Activated naive CD8-positive, alpha-beta T cell (primary cell): ENCODE results near the gene PSAPL1.

Experiments used
- H3K27ac Mint-ChIP-seq: one replicate; pipeline ENCODE4 v1.8.0; 2021; ENCODE audit warnings: mixed read lengths
- H3K27me3 Mint-ChIP-seq: one replicate; pipeline ENCODE4 v1.8.0; 2021; ENCODE audit warnings: mixed read lengths
- H3K36me3 Mint-ChIP-seq: one replicate; pipeline ENCODE4 v1.8.0; 2021; ENCODE audit warnings: mixed read lengths
- H3K4me1 Mint-ChIP-seq: one replicate; pipeline ENCODE4 v1.8.0; 2021; ENCODE audit warnings: low read depth, mixed read lengths
- H3K4me3 Mint-ChIP-seq: one replicate; pipeline ENCODE4 v1.8.0; 2021; ENCODE audit warnings: mild to moderate bottlenecking, mixed read lengths
- H3K9me3 Mint-ChIP-seq: one replicate; pipeline ENCODE4 v1.8.0; 2021; ENCODE audit warnings: low read depth, mixed read lengths

Gene PSAPL1

DNA sequence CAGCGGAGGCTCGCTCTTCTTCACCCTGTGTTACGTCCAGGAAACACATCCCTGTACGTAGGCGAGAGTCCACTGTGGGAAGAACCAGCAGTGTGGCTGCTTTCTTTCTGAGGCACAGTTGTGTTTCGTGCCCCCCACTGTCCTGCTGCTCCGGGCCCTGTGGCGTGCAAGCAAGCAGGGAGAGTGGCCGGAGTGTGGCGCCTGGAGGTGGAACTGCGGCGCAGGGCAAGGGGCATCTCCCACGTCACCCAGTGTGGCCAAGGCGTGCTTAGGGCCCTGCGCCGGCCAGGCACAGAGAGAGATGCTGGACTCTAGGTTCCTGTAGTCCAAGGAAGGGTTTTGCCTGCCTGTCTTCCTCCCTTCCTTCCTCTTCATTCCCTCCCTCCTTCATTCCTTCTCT is 13.3 kb upstream of the PSAPL1 start:
- Mint-ChIP-seq H3K9me3 (no peaks in the 10 kb centered on the region), H3K4me3 (no peak overlapping the region), H3K4me1 (no peaks in the 10 kb centered on the region), H3K36me3 (no peaks in the 10 kb centered on the region), H3K27me3 (peaks cover 10% of the 10 kb centered on the region), H3K27ac (no peak overlapping the region)

DNA sequence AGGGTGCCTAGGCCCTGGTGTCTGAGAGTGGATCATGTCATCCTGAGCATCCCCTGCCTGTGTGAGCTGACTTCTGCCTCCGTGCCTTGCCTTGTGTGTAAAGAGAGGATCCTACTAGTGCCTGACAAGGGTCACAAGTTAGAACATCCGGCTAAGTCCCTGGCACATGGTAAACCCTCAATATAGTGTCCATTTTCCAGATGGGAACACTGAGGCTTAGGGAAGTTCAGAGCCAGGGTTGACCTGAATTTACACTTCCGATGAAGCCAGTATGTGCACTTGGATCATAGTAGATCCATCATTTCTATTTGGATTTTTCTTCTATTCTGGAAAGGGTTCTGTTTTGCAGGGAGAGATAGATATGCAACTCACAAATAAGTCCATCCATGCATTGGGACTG is 12.5 kb upstream of the PSAPL1 start:
- Mint-ChIP-seq H3K9me3 (no peaks in the 10 kb centered on the region), H3K4me3 (no peak overlapping the region), H3K36me3 (no peaks in the 10 kb centered on the region), H3K27ac (no peak overlapping the region), H3K4me1 (peaks cover 1% of the 10 kb centered on the region), H3K27me3 (peaks cover 12% of the 10 kb centered on the region)

DNA sequence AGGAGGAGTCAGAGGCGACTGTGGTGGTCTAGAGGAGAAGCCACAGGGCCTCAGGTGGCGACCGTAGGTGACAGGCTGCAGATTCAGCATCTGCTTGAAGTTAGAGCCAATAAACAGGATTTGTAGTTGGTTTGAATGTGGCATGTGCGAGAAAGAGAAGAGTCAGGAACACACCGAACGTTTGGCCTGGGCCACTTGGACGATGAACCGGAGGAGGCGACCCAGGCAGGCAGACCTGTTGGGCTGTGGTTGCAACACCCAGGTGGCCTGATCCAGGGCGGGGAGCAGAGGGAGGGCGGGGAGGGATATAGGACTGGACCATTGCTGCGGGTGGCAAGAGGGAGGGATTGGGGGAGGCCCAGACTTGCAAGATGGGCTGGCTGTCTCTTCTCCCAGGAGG is 10.0 kb upstream of the PSAPL1 start:
- H3K27ac Mint-ChIP-seq: no peak overlapping the region
- no peaks in the 10 kb centered on the region for H3K36me3 Mint-ChIP-seq

GRCh38 chr4:7444314-7444713 is 9.6 kb upstream of the PSAPL1 start:
- Mint-ChIP-seq H3K4me3 (no peak overlapping the region), H3K36me3 (no peaks in the 10 kb centered on the region)

More for the DNA sequence above, 10.0 kb upstream of the PSAPL1 start:
- Mint-ChIP-seq H3K27me3 (peaks cover 12% of the 10 kb centered on the region), H3K4me3 (no peak overlapping the region), H3K9me3 (no peaks in the 10 kb centered on the region), H3K4me1 (peaks cover 1% of the 10 kb centered on the region)

DNA sequence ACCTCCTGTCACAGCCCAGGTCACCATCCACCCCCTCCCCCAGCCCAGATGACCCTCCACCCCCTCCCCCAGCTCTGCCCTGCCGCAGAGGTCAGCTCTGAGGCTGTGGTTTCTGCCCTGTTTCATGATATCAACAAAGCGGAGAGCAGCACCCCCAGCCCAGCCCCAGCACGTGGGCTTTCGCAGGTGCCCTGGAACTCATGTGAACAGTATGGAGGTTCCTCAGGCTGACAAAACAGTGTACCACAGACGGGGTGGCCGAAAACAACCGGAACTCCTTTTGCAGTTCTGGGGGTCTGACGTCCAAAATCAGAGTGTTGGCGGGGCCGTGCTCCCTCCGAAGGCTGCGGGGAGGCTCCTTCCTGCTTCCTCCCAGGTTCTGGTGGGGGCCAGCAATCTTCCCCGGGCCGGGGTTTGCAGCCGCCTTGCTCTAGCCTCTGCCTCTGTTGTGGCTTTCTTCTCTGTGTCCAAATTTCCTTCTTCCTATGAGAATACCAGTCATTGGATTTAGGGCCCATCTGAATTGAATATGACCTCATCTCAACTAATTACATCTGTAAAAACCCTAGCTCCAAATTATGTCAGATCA is 7.9 kb upstream of the PSAPL1 start:
- peaks cover 1% of the 10 kb centered on the region for H3K4me1 Mint-ChIP-seq
- H3K27ac Mint-ChIP-seq: no peak overlapping the region
- peaks cover 12% of the 10 kb centered on the region for H3K27me3 Mint-ChIP-seq
- H3K4me3 Mint-ChIP-seq: no peak overlapping the region
- H3K36me3 Mint-ChIP-seq: no peaks in the 10 kb centered on the region
- H3K9me3 Mint-ChIP-seq: no peaks in the 10 kb centered on the region

More at GRCh38 chr4:7444314-7444713, 9.6 kb upstream of the PSAPL1 start:
- H3K9me3 Mint-ChIP-seq: no peaks in the 10 kb centered on the region
- peaks cover 1% of the 10 kb centered on the region for H3K4me1 Mint-ChIP-seq
- peaks cover 12% of the 10 kb centered on the region for H3K27me3 Mint-ChIP-seq
- no peak overlapping the region for H3K27ac Mint-ChIP-seq

DNA sequence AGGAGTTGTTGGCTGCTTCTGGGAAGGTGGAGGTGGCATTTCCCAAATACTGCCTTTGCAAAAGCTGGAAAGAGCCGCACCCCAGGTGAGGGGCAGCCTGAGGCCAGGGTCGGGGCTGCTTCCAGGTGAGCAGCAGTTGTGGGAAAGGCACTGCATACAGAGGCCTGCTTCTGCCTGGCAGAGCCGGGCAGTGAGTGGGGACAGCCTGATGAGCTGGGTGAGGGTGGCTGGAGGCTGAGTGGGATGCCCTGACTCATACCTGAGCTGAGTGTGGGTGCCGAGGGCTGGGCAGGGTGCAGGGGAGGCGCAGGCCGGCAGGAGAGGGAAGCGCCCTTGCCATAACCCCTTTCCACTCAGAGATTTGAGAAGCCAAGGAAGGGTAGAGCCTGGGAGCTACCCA is 6.5 kb upstream of the PSAPL1 start:
- H3K4me1 Mint-ChIP-seq: peaks cover 1% of the 10 kb centered on the region
- H3K9me3 Mint-ChIP-seq: no peaks in the 10 kb centered on the region
- no peak overlapping the region for H3K27ac Mint-ChIP-seq
- H3K36me3 Mint-ChIP-seq: no peaks in the 10 kb centered on the region
- H3K4me3 Mint-ChIP-seq: no peak overlapping the region
- H3K27me3 Mint-ChIP-seq: peaks cover 12% of the 10 kb centered on the region

GRCh38 chr4:7439699-7440098 is 5.0 kb upstream of the PSAPL1 start:
- Mint-ChIP-seq H3K27ac (no peak overlapping the region), H3K4me3 (no peak overlapping the region), H3K4me1 (peaks cover 1% of the 10 kb centered on the region), H3K9me3 (no peaks in the 10 kb centered on the region), H3K27me3 (peaks cover 10% of the 10 kb centered on the region), H3K36me3 (no peaks in the 10 kb centered on the region)

GRCh38 chr4:7436256-7436655 is 1.5 kb upstream of the PSAPL1 start:
- Mint-ChIP-seq H3K9me3 (no peaks in the 10 kb centered on the region), H3K4me3 (no peak overlapping the region), H3K36me3 (no peaks in the 10 kb centered on the region), H3K27ac (no peak overlapping the region), H3K27me3 (no peaks in the 10 kb centered on the region), H3K4me1 (no peaks in the 10 kb centered on the region)

GRCh38 chr4:7435471-7436061 is 836 bp upstream of the PSAPL1 start:
- H3K4me3 Mint-ChIP-seq: no peak overlapping the region
- no peaks in the 10 kb centered on the region for H3K9me3 Mint-ChIP-seq
- no peaks in the 10 kb centered on the region for H3K4me1 Mint-ChIP-seq
- no peaks in the 10 kb centered on the region for H3K36me3 Mint-ChIP-seq
- H3K27me3 Mint-ChIP-seq: no peaks in the 10 kb centered on the region
- no peak overlapping the region for H3K27ac Mint-ChIP-seq

DNA sequence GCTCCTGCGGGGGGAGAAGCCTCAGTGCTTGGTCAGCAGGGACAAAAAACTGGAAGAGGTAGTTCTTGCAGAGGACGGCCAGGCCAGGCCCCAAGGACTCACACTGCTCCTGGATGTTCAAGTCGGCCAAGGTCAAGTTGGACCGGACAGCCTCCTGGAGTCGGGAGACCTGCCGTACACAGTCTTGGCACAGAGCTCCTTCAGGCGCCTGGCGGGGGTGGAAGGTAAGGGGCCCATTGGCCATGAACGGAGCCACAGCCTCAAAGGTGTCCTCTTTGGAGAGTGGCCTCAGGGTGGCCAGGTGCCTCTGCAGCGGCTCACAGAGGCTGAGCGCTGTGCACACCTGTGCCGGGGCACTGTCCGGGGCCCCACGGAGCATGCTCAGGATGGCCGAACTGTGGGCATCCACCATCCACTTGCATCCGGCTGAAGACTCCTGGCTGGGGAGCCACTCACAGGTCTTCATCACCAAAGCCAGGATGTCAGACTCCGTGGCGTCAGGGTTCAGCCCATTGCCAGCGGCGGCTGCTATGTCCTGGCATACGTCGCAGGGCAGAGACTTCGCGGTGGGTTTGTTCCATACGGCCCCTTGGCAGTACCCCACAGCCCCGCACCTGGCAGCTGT is 477 bp downstream of the PSAPL1 start:
- Mint-ChIP-seq H3K36me3 (no peaks in the 10 kb centered on the region), H3K4me1 (no peaks in the 10 kb centered on the region), H3K27me3 (no peaks in the 10 kb centered on the region), H3K9me3 (no peaks in the 10 kb centered on the region), H3K27ac (no peak overlapping the region), H3K4me3 (no peak overlapping the region)

DNA sequence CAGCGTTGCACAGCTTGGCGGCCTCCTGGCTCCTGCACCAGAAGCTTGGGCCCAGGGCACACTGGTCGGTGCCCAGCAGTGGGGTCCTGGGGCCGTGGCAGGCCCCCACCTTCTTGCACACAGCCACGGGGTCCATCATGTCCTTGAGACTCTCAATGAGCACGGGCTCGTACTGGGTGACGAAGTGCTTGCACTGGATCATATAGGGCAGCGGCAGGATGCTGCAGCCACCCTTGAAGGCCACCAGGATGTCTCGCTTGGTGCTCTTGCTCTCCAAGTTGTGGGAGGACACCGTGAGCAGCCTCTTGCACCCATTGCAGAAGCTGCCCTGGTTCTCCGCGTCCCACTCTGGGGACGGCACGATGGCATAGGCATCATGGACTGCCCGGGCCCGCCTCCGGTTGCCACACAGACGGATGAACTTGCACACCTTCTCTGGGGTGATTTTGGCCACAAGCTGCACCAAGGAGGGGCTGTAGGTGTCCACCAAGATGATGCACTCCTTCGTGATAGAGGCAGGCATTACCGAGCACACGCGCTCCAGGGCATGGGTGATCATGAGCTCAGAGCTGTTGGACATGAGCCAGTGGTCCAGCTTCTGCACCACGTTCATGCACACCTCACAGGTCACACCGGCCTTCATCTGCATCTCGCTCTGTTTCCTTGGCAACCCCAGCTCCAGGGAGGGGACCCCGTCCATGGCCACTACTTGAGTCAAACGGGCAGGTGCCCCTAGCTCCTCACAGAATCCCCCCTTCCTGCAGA is 1.2 kb downstream of the PSAPL1 start:
- no peaks in the 10 kb centered on the region for H3K36me3 Mint-ChIP-seq
- no peak overlapping the region for H3K4me3 Mint-ChIP-seq
- H3K27me3 Mint-ChIP-seq: no peaks in the 10 kb centered on the region
- no peaks in the 10 kb centered on the region for H3K4me1 Mint-ChIP-seq
- no peaks in the 10 kb centered on the region for H3K9me3 Mint-ChIP-seq
- H3K27ac Mint-ChIP-seq: no peak overlapping the region

DNA sequence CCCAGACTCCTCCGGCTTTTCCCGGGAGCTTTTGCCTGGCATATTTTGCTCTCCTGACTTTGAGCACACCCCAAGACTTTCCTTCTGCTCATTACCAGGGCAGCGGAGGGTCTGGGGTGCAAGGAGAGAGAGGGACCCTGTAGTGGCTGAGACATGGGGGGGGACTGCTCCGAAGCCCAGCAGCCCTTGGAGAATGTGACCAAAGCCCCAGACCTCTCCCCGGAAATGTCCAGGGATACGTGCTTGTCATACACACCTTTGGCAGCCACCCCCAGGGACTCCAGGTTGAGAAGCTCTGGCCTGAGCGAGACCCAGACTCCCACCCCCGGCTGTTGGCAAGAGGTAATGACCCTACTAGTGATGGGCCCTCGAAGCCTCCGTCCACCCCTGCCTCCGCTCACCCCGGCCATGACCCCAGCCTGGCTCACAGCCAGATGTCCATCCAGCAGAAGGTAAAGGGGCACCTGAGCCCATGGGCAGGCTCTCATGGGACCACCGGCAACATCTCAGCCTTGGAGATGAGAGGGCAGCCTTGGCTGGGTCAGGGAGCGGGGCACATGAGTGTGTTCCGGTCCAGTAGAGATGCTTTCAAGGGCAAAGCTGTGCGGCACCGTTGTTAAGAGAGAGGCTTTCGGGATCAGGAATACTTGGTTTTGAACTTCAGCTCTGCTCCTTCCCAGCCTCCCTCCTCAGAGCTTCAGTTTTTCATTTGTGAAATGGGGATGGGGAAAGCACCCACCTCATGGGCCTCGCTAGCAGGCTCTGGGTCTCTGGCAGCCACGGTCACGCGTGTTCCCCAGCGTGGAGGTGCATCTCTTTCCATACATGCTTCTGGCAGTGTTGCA is 2.0 kb downstream of the PSAPL1 start:
- no peaks in the 10 kb centered on the region for H3K36me3 Mint-ChIP-seq
- no peaks in the 10 kb centered on the region for H3K27me3 Mint-ChIP-seq
- no peaks in the 10 kb centered on the region for H3K9me3 Mint-ChIP-seq
- H3K27ac Mint-ChIP-seq: no peak overlapping the region
- no peak overlapping the region for H3K4me3 Mint-ChIP-seq
- no peaks in the 10 kb centered on the region for H3K4me1 Mint-ChIP-seq

DNA sequence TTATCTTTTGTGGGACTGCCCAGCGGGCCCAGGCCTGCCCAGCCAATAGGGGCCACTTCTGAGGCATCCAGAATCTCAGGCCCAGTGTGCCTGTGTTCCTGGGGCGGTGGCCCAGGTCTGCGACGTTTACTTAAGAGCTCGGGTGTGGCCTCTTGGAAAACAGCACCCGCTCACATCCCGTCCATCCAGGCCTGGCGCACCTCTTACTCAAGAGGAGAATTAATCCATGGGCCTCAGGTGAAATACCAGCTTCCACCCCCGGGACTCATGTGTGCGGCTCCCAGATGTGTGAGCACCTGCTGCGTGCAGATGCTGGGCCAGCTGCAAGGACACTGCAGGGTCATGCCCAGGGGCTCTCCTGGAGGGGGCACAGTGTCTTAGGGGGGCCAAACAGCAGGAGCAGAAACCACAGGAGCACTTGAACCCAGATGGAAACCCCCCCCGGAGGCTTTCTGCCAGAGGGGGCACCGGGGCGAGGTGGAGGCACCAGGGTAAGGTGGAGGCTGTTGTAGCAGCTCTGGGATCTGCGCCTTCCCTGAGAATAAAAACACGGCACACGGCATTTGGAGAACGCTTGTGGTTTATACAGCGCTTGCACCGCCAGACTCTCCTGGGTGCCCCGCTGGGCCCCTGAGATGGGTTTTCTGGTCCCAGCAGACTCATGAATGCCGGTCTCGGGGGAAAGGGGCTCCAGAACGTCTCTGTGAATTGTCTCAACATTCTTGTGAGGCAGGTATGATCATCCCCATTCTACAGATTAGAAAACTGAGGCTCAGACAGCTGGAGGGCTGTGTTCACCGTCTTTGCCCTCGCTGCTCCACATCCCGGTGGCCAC is 2.8 kb downstream of the PSAPL1 start:
- Mint-ChIP-seq H3K27me3 (no peaks in the 10 kb centered on the region), H3K4me3 (no peak overlapping the region), H3K36me3 (no peaks in the 10 kb centered on the region)

More for the DNA sequence above, 2.8 kb downstream of the PSAPL1 start:
- H3K9me3 Mint-ChIP-seq: no peaks in the 10 kb centered on the region
- no peaks in the 10 kb centered on the region for H3K4me1 Mint-ChIP-seq
- no peak overlapping the region for H3K27ac Mint-ChIP-seq
